Osteocyte (in vitro differentiated cells): ENCODE measurements around the gene TENT5C. TPM values are rescaled to one million over a fixed set of nuclear protein-coding genes. Genes with fewer than 3 reads are reported as not detected.

Source experiments
- DNase-seq: peaks from one replicate; pipeline ENCODE4 v3.0.0; 2021; ENCODE audit warnings: mixed read lengths; ENCODE audit not compliant: unreplicated experiment; ENCODE audit errors: extremely low spot score
- H3K27ac Mint-ChIP-seq: one replicate; pipeline ENCODE4 v1.8.0; 2021; ENCODE audit warnings: mild to moderate bottlenecking, mixed read lengths; ENCODE audit not compliant: unreplicated experiment
- H3K27me3 Mint-ChIP-seq: one replicate; pipeline ENCODE4 v1.8.0; 2021; ENCODE audit warnings: mixed read lengths; ENCODE audit not compliant: unreplicated experiment
- H3K36me3 Mint-ChIP-seq: one replicate; pipeline ENCODE4 v1.8.0; 2021; ENCODE audit warnings: mixed read lengths; ENCODE audit not compliant: unreplicated experiment
- H3K4me1 Mint-ChIP-seq: one replicate; pipeline ENCODE4 v1.8.0; 2021; ENCODE audit warnings: mixed read lengths; ENCODE audit not compliant: unreplicated experiment
- H3K4me3 Mint-ChIP-seq: one replicate; pipeline ENCODE4 v1.8.0; 2021; ENCODE audit warnings: mild to moderate bottlenecking, moderate library complexity, mixed read lengths; ENCODE audit not compliant: unreplicated experiment
- H3K9me3 Mint-ChIP-seq: one replicate; pipeline ENCODE4 v1.8.0; 2021; ENCODE audit warnings: mixed read lengths; ENCODE audit not compliant: unreplicated experiment
- CTCF ChIP-seq: fragments of 200-600 bp; sonication (generic); IDR thresholded peaks from 2 replicates; pipeline ENCODE4 v1.5.0; 2021; ENCODE audit warnings: antibody characterized with exemption, mild to moderate bottlenecking, moderate library complexity
- total RNA-seq: library from RNA; stranded (reverse); gene quantifications from 2 replicates; pipeline ENCODE4 v1.2.1, GENCODE V29; 2021

Gene TENT5C
- total RNA-seq, 1 donor from 2014 or later: 0.08 TPM

- no peaks in the 10 kb centered on the region for H3K9me3 Mint-ChIP-seq
- no peak for DNase-seq
- H3K27me3 Mint-ChIP-seq: no peaks in the 10 kb centered on the region
- H3K4me3 Mint-ChIP-seq: no peak overlapping the region
- H3K4me1 Mint-ChIP-seq: no peaks in the 10 kb centered on the region
- H3K27ac Mint-ChIP-seq: no peak overlapping the region
- TF ChIP-seq CTCF: no peak
- no peaks in the 10 kb centered on the region for H3K36me3 Mint-ChIP-seq
Measured at GRCh38 chr1:117581391-117581943, 24.4 kb upstream of the TENT5C start.

- no peak for TF ChIP-seq CTCF
- no peaks in the 10 kb centered on the region for H3K4me1 Mint-ChIP-seq
- no peaks in the 10 kb centered on the region for H3K9me3 Mint-ChIP-seq
- no peak overlapping the region for H3K4me3 Mint-ChIP-seq
- H3K27ac Mint-ChIP-seq: no peak overlapping the region
- DNase-seq: no peak
- no peaks in the 10 kb centered on the region for H3K27me3 Mint-ChIP-seq
- no peaks in the 10 kb centered on the region for H3K36me3 Mint-ChIP-seq
Measured at GRCh38 chr1:117582451-117582850, 23.4 kb upstream of the TENT5C start.

GRCh38 chr1:117583247-117583646, 22.6 kb upstream of the TENT5C start:
- Mint-ChIP-seq H3K27ac (no peak overlapping the region), H3K9me3 (no peaks in the 10 kb centered on the region), H3K27me3 (no peaks in the 10 kb centered on the region), H3K36me3 (no peaks in the 10 kb centered on the region), H3K4me1 (no peaks in the 10 kb centered on the region), H3K4me3 (no peak overlapping the region)
- DNase-seq: no peak
- no peak for TF ChIP-seq CTCF

GRCh38 chr1:117584181-117584580, 21.7 kb upstream of the TENT5C start:
- Mint-ChIP-seq H3K4me1 (no peaks in the 10 kb centered on the region), H3K27me3 (no peaks in the 10 kb centered on the region), H3K4me3 (no peak overlapping the region), H3K9me3 (no peaks in the 10 kb centered on the region), H3K27ac (no peak overlapping the region), H3K36me3 (no peaks in the 10 kb centered on the region)
- DNase-seq: no peak
- TF ChIP-seq CTCF: no peak

GRCh38 chr1:117585086-117585485, 20.8 kb upstream of the TENT5C start:
- H3K36me3 Mint-ChIP-seq: no peaks in the 10 kb centered on the region
- H3K4me3 Mint-ChIP-seq: no peak overlapping the region
- peaks cover 2% of the 10 kb centered on the region for H3K4me1 Mint-ChIP-seq
- H3K9me3 Mint-ChIP-seq: no peaks in the 10 kb centered on the region
- TF ChIP-seq CTCF: no peak
- no peak for DNase-seq
- H3K27me3 Mint-ChIP-seq: no peaks in the 10 kb centered on the region
- no peak overlapping the region for H3K27ac Mint-ChIP-seq
